ENCODE data around the gene SPTBN5.
"Not testable (repeated sequence)": the region's sequence is repeated elsewhere in the genome, so short reads cannot be mapped to it uniquely, and the experiment has no call there.

SPTBN5 gene

DNA sequence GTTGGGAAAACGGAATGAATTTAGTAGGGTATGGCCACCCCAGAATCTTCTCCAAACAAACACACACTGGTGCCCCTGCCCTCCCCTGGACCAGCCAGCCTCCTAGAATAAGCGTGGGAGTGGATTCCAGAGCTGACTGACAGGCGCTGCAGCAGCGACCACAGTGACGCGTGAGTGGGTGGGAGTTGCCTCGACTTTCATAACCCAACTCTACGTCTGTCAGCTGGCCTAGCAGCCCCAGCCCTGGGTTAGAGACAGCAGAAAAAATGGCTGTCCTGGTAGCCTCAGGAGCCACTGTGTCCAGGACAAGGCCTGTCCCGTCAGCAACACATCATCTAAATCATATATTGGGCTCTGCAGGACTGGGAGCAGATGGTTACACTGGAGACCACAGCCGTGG is 45.2 kb downstream of the SPTBN5 start:
- no peak for DNase-seq (ENCODE audit: low read depth, low spot score)

DNA sequence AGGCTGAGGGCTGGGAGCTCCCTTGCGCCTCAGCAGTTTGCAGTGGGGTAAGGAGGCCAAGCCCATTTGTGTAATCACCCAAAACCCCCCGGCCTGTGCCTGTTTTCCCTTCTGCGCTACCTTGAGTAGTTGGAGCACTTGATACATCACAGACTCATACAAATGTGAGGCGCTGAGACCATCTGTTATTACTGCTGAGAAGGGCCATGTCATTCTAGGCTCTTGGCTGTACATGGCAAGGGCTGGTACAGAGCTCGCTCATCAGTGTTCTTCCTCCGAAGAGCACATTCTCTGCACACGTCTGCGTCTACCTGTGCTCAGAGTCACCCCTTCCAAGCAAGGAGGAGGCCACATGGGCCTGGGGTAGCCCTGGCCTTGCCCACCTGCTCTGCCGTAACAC is 45.9 kb downstream of the SPTBN5 start:
- no peak for DNase-seq (ENCODE audit: low read depth, low spot score)

DNA sequence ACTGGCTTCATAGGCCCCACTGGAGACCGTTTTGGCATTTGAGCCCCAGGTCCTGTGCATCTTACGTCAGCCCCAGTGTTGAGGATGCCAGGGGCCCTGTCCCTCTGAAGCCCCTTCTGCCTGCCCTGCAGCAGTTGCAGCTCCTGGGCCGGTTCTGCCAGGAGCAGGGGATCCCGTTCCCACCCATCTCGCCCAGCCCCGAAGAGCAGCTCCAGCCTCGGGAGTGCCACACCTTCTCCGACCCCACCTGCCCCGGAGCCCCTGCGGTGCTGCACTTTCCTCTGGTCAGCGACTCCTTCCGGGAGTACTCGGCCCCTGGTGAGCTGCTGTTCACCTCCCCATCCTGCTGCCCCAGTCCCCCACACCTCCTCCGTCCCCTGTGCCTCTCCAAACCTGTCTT is 46.6 kb downstream of the SPTBN5 start:
- DNase-seq (ENCODE audit: low read depth, low spot score), result no peak

DNA sequence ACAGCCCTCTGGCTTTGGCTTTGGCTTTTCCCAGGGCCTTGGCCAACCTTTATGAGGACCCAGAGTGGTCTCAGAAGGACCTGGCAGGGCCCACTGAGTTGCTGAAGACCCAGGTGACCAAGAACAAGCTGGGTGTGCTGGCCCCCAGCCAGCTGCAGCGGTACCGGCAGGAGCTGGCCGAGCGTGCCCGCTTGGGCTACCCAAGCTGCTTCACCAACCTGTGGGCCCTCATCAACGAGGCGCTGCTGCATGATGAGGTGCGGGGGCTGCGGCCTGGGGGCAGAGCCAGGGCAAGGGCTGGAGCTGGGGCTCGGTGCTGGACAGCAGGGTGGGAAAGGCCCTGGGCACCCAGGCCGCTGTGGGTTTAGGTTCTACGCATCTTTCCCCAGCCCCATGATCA is 49.0 kb downstream of the SPTBN5 start:
- DNase-seq (ENCODE audit: low read depth, low spot score), result no peak

DNA sequence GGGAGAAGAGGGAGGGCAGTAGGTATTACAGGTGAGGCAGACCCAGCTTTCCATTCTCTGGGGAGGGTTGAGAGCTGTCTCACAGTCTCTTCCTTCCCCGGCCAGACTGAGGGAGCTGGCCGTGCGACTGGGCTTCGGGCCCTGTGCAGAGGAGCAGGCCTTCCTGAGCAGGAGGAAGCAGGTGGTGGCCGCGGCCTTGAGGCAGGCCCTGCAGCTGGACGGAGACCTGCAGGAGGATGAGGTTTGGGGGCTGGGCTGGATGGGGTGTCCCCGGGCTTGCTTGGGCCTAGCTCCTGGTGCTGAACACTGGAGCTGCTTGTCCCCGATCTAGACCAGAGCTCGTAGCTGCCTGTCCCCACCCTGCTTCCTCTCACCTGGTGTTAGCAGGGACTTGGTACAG is 50.3 kb downstream of the SPTBN5 start:
- DNase-seq (ENCODE audit: low read depth, low spot score), result no peak

DNA sequence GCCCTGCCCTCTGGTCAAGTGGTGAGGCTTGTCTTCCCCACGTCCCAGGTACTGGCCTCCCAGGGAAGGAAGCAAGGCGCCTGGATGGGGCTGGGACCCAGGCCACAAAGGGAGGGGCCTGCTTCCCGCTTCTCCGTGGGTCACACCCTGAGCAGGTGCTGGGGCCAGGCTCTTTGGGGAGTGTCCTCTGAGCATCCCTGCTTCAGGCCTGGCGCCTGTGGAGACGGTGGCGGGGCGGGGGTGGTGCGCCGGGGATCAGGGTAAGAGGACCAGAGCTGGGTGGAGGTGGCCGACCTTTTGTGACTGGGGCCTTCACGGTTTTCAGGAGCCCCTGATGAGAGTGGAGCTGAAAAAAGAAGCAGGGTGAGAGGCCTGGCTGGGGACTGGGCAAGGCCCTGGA is 51.6 kb downstream of the SPTBN5 start:
- DNase-seq (ENCODE audit: low read depth, low spot score), result no peak

DNA sequence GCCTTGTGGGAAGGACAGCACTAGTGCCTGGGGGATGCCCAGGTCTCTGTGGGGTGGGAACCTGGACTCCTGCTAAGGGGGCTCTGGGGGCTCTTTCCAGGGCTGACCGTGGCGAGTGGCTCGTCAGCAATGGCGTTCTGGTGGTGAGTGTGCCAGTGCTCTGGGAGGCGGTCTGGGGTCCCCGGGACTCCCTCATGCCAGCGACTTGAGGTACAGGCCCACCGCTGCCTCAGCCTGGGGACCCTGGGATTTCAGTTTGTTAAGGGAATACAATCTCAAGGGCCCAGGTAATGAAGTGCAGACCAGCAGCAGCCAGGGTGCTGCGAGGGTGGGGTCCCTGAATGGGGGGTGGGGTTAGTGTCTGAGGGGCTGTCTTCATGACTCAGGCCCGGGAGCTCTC is 52.7 kb downstream of the SPTBN5 start:
- DNase-seq (ENCODE audit: low read depth, low spot score), result no peak

DNA sequence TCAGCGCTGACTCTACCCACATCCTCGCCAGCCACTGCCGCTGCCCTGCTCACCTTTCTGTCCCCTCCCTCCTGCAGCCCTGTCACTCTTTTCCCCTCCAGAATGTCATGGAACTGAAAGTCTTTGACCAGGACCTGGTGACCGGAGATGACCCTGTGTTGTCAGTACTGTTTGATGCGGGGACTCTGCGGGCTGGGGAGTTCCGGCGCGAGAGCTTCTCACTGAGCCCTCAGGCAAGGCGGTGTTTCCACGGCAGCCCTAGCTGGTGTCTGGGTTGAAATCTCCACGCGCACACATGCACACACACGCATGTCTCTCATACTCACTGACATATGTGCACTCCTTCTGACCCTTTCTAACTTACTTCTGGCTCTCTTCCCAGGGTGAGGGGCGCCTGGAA is 53.2 kb downstream of the SPTBN5 start:
- no peak for DNase-seq (ENCODE audit: low read depth, low spot score)

DNA sequence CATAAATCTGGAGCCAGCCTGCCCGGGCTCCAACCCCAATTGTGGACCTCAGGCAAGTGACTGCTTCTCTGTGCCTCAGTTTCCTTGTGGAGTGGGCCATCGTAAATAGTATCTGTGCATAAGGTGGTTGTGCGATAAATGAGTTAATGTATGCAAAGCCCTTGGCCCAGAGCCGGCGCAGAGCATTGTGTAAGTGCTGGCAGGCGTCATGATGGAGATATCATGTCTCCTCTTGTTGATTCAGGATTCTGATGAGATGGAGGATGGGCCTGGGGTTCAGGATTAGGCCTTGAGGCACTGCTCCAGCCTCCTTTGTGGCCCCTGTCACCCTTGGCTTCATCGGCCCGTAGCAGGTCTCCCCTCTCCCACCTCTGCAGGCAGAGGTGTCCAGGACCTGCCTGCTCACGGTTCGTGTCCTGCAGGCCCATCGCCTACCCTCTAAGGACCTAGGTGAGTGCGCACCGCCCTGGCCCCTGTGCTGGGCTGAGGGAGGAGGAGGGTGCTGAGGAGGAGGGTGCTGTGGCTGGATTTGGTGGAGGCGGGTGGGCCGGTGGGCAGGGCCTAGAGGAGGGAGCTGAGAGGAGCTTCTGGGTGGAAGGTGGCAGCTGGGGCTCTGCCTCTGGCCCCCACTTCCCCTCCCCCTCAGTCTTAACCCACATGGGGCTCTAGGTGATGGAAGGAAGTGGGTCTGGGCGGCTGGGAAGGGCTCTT is 53.9 kb downstream of the SPTBN5 start:
- DNase-seq (ENCODE audit: low read depth, low spot score), result no peak

DNA sequence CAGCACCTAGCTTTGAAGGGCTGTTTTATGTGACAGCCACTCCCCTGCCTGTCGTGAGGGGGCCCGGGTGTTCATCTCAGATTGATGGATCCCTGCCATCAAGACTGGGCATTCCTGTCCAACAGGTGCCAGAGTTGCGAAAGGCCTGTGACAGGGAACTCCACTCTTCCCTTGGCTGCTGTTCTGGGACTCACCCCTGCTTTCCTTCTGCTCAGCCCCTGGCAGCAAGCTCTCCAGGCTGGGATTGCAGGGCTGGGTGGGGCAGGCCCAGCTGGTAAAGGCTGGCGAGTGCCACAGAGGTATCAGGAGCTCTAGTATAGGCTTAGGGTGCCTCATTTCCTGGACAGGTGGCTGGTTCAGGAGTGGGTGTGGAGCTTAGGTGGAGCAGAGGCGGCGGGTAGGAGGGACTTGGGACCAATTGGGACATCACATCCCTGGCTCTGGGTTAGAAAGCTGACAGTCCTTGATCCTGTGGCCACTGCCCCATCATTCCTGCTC is 55.4 kb downstream of the SPTBN5 start, which contains the start of gene PLA2G4B:
TSS of gene PLA2G4B (plus strand) at position 448 of the 498 bp plus-strand sequence. CDS start 67 bp downstream, outside the sequence.
- no peak for DNase-seq (ENCODE audit: low read depth, low spot score)

DNA sequence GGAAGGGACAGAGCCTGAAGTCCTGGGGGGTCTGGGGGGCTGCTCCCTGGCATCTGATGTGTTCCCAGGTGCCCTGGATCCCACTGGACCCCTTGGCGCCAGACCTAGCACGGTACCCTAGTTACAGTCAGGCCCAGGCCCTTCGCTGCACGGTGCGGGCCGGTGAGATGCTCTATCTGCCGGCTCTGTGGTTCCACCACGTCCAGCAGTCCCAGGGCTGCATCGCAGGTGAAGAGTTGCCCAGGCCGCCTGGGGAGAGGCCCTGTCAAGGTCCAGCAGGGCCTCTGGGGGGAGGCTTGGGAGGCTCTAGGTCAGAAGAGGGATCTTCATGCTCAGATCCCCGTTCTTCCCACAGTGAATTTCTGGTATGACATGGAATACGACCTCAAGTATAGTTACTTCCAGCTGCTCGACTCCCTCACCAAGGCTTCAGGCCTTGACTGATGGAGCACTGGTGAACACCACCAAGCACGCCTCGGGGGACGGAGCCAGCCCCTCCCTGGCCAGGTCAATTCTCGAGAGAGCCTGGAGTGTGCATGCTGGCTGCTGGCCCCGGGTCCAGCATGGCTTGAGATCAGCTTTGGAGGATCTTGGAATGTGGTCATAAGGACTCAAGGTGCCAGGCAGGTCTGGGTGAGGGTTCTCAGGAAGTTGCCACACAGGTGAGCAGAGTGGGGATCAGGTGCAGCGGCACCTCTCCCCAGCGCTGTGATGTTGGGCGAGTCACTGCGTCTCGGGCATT is 57.0 kb downstream of the SPTBN5 start:
- no peak for DNase-seq (ENCODE audit: low read depth, low spot score)

DNA sequence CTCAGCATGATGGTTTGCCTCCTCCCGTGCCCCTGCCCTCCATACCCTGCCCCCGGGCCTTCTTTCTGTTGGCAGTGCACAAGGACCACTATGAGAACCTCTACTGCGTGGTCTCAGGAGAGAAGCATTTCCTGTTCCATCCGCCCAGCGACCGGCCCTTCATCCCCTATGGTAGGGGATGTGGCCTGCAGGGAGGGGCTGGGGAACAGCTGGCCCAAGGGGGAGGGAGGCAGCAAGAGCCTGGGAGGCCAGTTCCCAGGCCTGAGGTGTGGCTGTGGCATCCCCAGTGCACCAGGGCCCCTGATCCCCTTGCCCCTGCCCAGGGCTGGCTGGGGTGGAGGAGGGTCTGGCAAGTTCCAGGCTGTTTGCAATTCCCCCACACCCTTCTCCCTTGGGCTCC is 57.8 kb downstream of the SPTBN5 start:
- no peak for DNase-seq (ENCODE audit: low read depth, low spot score)

DNA sequence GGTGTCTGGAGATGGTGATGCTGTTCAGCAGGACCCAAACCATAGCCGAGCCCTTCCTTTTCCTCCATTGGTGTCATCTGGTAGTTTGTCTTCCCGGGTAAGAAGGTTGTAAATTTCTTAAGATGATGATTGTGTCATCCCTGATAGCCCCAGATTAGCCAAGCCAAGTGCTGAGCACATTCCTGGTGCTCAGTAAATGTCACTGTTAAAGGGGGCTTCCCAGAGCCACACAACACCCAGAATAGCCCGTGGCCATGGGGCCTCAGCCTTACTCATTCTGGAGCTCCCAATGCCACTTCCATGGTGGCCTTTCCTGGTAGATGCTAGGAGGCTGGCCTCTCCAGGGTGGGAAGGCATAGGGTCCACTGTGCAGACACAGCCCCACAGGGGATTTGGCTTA is 59.8 kb downstream of the SPTBN5 start:
- DNase-seq (ENCODE audit: low read depth, low spot score), result no peak

DNA sequence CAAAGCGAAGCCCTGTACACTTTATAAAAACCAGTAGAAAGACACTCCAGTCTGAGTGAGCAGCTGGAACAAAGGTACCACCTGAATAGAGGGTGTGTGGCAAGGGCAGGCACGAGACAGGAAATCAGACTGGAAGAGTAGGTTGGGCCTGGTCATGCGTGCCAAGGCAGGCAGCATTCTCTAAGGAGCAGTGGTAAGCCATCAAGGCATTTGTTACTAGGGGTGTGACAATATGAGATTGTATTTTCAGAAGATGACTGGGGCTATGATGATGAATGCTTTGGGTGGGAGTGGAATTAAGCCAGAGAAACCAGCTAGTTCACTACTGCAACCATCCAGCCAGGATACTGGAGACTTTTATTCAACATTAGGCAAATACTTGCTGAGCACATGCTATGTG is 61.0 kb downstream of the SPTBN5 start:
- DNase-seq (ENCODE audit: low read depth, low spot score), result no peak

DNA sequence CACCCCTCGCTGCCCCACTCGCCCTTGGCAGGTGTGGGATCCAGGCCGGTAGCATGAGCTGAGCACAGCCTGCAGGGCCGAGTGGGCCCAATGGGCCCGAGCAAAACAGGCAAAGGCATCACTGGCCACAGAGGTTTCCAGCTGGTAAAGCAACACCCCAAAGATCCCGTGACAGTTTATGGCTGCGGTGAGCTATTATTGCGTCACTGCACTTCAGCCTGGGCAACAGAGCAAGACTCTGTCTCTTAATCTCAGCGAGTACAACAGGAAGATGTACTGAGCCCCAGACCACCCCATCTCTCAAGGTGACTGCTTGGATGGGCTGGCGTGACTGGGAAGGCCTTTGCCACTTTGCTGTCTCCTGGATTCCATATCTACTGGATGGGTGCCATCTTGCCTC is 61.6 kb downstream of the SPTBN5 start:
- DNase-seq (ENCODE audit: low read depth, low spot score), result no peak

DNA sequence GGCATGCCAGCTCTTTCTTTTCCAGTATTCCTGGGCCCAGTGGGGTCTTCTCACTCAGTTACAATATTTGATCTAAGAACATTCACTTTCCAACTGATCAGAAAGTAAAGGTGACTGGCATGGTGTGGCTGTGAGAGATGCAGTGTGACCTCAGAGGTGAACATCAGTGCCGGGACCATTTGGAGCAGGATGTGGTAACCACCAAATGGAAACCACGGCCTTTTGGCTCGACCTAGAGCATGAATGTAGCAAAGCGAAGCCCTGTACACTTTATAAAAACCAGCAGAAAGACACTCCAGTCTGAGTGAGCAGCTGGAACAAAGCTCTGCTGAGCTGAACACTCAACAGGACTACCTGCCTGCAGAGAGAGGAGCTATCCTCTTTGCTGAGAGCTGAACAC is 62.6 kb downstream of the SPTBN5 start:
- DNase-seq (ENCODE audit: low read depth, low spot score), result not testable (repeated sequence)

DNA sequence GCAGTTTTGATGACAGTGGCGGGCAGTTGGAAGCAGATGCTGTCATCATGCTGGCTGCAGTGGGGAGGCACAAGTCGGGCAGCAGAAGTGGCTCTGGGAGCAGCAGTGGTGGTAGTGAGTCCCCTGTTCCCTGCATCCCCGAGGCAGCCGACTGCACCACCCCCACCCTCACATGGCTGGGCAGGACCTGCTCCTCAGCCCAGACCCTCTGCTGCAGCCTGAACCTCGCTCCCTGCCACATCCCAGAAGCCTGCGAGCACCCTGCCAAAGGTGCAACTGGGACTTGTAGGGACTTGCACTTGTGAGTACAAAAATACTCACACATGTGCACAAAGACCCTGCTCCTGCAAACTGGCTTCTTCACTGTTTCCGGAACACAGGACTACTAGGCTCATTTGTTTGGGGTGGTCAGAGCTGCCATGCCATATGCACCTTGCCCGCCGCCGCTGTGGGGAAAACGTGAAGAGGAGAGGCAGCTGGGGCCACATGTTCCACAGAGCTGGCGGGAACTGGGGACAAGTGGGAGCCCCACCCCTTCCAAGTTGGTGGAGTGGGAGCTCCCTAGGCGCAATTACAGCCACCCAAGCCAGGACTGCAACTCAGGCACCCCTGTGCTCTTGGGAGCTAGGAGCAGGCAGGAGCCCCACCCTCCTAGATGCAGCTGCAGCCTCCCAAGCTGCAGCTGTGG is 63.8 kb downstream of the SPTBN5 start:
- DNase-seq (ENCODE audit: low read depth, low spot score), result no peak

DNA sequence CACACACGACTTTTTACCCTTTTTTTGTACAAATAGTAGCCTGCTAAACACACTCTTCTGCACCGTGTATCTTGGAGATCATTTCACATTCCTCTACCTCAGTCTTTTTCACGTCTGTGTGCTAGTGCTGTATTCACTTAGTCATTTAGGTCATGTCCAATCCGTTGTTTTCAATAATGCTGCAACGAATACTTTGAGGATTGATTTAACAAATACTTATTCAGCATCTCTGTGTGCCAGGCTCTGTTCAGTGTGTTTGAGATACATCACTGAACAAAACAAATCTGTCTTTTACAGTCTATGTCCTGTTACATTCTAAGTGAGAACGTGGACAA is 65.1 kb downstream of the SPTBN5 start:
- DNase-seq (ENCODE audit: low read depth, low spot score), result no peak

DNA sequence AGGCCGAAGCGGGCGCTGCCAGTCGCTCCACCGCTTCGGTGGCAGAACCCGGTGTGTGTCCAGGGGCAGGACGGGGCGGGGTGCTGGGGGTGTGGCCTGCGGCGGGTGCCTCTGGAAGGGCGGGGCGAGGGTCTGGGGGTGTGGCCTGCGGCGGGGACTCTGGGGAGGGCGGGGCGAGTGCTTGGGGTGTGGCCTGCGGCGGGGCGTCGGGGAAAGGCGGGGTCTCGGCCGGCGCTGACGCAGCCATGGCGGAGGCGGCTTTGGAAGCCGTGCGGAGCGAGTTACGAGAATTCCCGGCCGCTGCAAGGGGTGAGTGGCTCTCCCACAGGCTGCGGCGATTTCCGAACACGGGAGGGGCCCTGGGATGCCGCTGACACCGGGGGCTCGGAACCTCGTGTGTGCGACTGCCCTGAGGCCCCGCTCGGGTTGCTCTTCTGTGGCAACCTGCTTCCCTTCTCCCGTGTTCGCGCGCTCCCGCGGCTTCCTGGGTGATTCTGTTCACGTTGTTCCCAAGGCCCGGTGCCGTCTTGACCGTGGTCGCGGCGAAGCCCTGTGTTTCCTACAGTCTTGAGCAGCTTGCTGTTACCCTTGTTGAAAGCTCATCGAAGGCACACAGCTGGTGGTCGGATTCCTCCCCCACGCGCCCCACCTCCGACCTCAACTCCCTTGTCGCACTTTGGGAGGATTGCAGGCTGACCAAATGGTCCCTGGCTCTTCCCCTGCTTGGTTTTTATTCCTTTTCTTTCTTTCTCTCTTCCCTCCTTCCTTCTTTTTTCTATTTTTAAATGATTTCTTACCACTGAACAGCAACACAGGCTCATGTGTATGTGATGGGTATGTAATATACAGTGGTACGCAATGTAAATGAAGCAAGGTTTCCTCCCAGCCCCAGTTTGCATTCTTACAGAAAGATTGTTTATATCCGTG is 65.7 kb downstream of the SPTBN5 start, which contains the start of gene JMJD7:
TSS of gene JMJD7 (plus strand) at position 213 of the 927 bp plus-strand sequence. CDS start at position 246, 33 bp downstream.
- DNase-seq (ENCODE audit: low read depth, low spot score), result peak; percentile 71

DNA sequence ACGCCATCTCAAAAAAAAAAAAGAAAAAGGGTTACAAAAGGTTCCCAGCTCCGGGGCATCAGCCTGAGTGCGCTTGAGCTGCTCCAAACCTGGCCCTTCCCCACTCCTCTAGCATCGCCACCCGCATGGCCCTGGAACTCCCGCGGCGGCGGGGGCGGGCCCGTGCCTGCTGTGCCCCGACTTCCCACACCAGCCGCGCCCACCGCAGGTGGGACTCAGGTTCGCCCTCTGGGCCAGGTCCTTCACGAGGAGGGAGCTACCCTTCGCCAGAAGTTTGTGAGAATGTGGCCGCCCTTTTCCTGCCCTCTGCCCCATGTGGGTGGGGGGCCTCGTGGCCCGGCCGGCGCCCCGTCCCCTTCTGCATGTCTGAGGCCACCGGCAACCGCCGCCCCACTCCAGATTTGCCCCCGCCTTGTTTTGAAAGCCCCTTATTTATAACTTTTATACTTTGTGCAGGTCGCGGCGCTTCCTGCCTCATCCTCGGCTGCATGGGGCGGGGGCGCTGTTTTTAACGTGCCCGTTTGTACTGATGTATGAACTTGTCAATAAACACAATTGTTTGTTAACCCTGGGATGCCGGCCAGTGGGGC is 66.5 kb downstream of the SPTBN5 start:
- DNase-seq (ENCODE audit: low read depth, low spot score), result peak; percentile 54
